ENCODE data around the gene YWHAH. TPM values are rescaled to one million over a fixed set of nuclear protein-coding genes. Genes with fewer than 3 reads are reported as not detected.

Gene YWHAH
- total and polyA plus RNA-seq, 2 donors (not counting 1 experiment from before 2014, with no cell fraction given): 32.6 to 51.1 TPM

GRCh38 chr22:31897842-31898805 lies 46.2 kb upstream of the YWHAH start:
- no peak overlapping the region for H3K9ac ChIP-seq (ENCODE audit: low read length)
- no peak overlapping the region for H2AFZ ChIP-seq (ENCODE audit: insufficient read depth, low read depth, low read length, poor library complexity, severe bottlenecking)
- H3K27ac Mint-ChIP-seq: no peak overlapping the region
- DNase-seq (no peak), ATAC-seq (ENCODE audit: low read depth) (no peak)
- TF ChIP-seq CTCF (IDR thresholded peaks at IDR 0.05): no peak
- no peak for TF ChIP-seq EZH2 (IDR thresholded peaks at IDR 0.05; ENCODE audit: borderline replicate concordance, insufficient read depth, low read depth, low read length, poor library complexity, severe bottlenecking)
- no peaks in the 10 kb centered on the region for H3K4me1 ChIP-seq (ENCODE audit: control insufficient read depth in 2 of 2, insufficient read depth in 2 of 2, low read length in 2 of 2)
- H3K4me3 Mint-ChIP-seq: no peak overlapping the region
- no peaks in the 10 kb centered on the region for H3K9me3 ChIP-seq (ENCODE audit: control extremely low read depth in 1 of 3, control insufficient read depth in 2 of 3, insufficient read depth in 1 of 3, low read length in 2 of 3)
- H3K36me3 ChIP-seq (replicated peaks in 1 of 2; ENCODE audit: control extremely low read depth in 1 of 2, control insufficient read depth in 1 of 2, extremely low read depth in 1 of 2, insufficient read depth in 2 of 2, low read length in 1 of 2): peaks cover 12 to 79% of the 10 kb centered on the region in 2 experiments
- H3K4me1 Mint-ChIP-seq: no peaks in the 10 kb centered on the region
- 96% methylated on average over 12 of the region's 16 CpGs for WGBS (ENCODE audit: insufficient coverage)
- POLR2A ChIA-PET: no interaction called here
- H3K4me3 ChIP-seq (ENCODE audit: control extremely low read depth in 1 of 5, extremely low read depth in 1 of 5, insufficient read depth in 1 of 5, low read depth in 2 of 5, low read length in 4 of 5): no peak overlapping the region
- H3K4me2 ChIP-seq (replicated peaks; ENCODE audit: low read depth, low read length, poor library complexity, severe bottlenecking): no peak overlapping the region
- no peaks in the 10 kb centered on the region for H3K27me3 ChIP-seq (replicated peaks in 1 of 4; ENCODE audit: control extremely low read depth in 1 of 4, control insufficient read depth in 3 of 4, insufficient read depth in 4 of 4, low read length in 3 of 4)
- CTCF ChIA-PET: no interaction called here
- no peaks in the 10 kb centered on the region for H3K79me2 ChIP-seq (ENCODE audit: control insufficient read depth, insufficient read depth, low read length)
- no peak overlapping the region for H3K27ac ChIP-seq (ENCODE audit: low read length in 2 of 2)
- no peaks in the 10 kb centered on the region for H4K20me1 ChIP-seq (ENCODE audit: control insufficient read depth, insufficient read depth, low read length, poor library complexity, severe bottlenecking)
- no peaks in the 10 kb centered on the region for H3K27me3 Mint-ChIP-seq
- H3K9me3 Mint-ChIP-seq (ENCODE audit: insufficient read depth): no peaks in the 10 kb centered on the region
- intact Hi-C loops (cut with micrococcal nuclease): no loop called here

- 93% methylated on average over 2 of the region's 2 CpGs for WGBS (ENCODE audit: insufficient coverage)
- no peaks in the 10 kb centered on the region for H3K4me1 Mint-ChIP-seq
- Histone ChIP-seq H3K4me1 (ENCODE audit: control insufficient read depth in 2 of 2, insufficient read depth in 2 of 2, low read length in 2 of 2) (no peaks in the 10 kb centered on the region), H3K4me2 (replicated peaks; ENCODE audit: low read depth, low read length, poor library complexity, severe bottlenecking) (no peak overlapping the region), H3K36me3 (replicated peaks in 1 of 2; ENCODE audit: control extremely low read depth in 1 of 2, control insufficient read depth in 1 of 2, extremely low read depth in 1 of 2, insufficient read depth in 2 of 2, low read length in 1 of 2) (peaks cover 7 to 75% of the 10 kb centered on the region in 2 experiments), H3K79me2 (ENCODE audit: control insufficient read depth, insufficient read depth, low read length) (no peaks in the 10 kb centered on the region), H2AFZ (ENCODE audit: insufficient read depth, low read depth, low read length, poor library complexity, severe bottlenecking) (no peak overlapping the region), H4K20me1 (ENCODE audit: control insufficient read depth, insufficient read depth, low read length, poor library complexity, severe bottlenecking) (no peaks in the 10 kb centered on the region), H3K27me3 (replicated peaks in 1 of 4; ENCODE audit: control extremely low read depth in 1 of 4, control insufficient read depth in 3 of 4, insufficient read depth in 4 of 4, low read length in 3 of 4) (no peaks in the 10 kb centered on the region), H3K4me3 (ENCODE audit: control extremely low read depth in 1 of 5, extremely low read depth in 1 of 5, insufficient read depth in 1 of 5, low read depth in 2 of 5, low read length in 4 of 5) (no peak overlapping the region), H3K27ac (ENCODE audit: low read length in 2 of 2) (no peak overlapping the region), H3K9ac (ENCODE audit: low read length) (no peak overlapping the region), H3K9me3 (ENCODE audit: control extremely low read depth in 1 of 3, control insufficient read depth in 2 of 3, insufficient read depth in 1 of 3, low read length in 2 of 3) (no peaks in the 10 kb centered on the region)
- POLR2A ChIA-PET: no interaction called here
- intact Hi-C loops (cut with micrococcal nuclease): no loop called here
- no peaks in the 10 kb centered on the region for H3K27me3 Mint-ChIP-seq
- ATAC-seq (ENCODE audit: low read depth) (no peak), DNase-seq (no peak)
- H3K27ac Mint-ChIP-seq: no peak overlapping the region
- no peak overlapping the region for H3K4me3 Mint-ChIP-seq
- no peak for TF ChIP-seq EZH2 (IDR thresholded peaks at IDR 0.05; ENCODE audit: borderline replicate concordance, insufficient read depth, low read depth, low read length, poor library complexity, severe bottlenecking)
- no peak for TF ChIP-seq CTCF (IDR thresholded peaks at IDR 0.05)
- CTCF ChIA-PET: no interaction called here
- no peaks in the 10 kb centered on the region for H3K9me3 Mint-ChIP-seq (ENCODE audit: insufficient read depth)
Observed at GRCh38 chr22:31898926-31899325, 45.4 kb upstream of the YWHAH start.
